Measurements from ENCODE around the gene GIMAP8.

DNA sequence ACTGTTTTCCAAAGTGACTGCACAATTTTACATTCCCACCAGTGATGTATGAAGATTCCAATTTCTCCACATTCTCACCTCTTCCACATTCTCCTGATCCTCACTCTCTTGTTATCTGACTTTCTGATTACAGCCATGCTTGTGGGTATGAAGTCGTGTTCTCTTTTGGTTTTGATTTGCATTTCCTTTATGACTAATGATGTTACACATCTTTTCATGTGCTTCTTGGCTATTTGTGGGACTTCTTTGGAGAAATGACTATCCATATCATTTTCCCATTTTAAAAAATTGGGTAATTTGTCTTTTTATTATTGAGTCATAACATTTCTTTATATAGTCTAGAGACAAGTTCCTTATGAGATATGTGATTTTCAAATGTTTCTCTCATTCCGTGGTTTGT is 10.5 kb upstream of the GIMAP8 start:
- TF ChIP-seq POLR2AphosphoS5 (IDR thresholded peaks at IDR 0.05) = no peak
- TF ChIP-seq, protein P1, sequence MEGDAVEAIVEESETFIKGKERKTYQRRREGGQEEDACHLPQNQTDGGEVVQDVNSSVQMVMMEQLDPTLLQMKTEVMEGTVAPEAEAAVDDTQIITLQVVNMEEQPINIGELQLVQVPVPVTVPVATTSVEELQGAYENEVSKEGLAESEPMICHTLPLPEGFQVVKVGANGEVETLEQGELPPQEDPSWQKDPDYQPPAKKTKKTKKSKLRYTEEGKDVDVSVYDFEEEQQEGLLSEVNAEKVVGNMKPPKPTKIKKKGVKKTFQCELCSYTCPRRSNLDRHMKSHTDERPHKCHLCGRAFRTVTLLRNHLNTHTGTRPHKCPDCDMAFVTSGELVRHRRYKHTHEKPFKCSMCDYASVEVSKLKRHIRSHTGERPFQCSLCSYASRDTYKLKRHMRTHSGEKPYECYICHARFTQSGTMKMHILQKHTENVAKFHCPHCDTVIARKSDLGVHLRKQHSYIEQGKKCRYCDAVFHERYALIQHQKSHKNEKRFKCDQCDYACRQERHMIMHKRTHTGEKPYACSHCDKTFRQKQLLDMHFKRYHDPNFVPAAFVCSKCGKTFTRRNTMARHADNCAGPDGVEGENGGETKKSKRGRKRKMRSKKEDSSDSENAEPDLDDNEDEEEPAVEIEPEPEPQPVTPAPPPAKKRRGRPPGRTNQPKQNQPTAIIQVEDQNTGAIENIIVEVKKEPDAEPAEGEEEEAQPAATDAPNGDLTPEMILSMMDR (IDR thresholded peaks at IDR 0.05) = no peak

Measured in esophagus muscularis mucosa (tissue), 3 donors.